NT2/D1 (cell line): ENCODE data around the gene KRTDAP.

Source experiments
- YY1 ChIP-seq: IDR thresholded peaks from 2 replicates; pipeline ENCODE4 v1.6.1; 2011; ENCODE audit not compliant: insufficient read length, insufficient read depth
- ZNF274 ChIP-seq: IDR thresholded peaks from 2 replicates; pipeline ENCODE4 v1.6.1; 2011; ENCODE audit warnings: mild to moderate bottlenecking, low read depth, low read length

DNA sequence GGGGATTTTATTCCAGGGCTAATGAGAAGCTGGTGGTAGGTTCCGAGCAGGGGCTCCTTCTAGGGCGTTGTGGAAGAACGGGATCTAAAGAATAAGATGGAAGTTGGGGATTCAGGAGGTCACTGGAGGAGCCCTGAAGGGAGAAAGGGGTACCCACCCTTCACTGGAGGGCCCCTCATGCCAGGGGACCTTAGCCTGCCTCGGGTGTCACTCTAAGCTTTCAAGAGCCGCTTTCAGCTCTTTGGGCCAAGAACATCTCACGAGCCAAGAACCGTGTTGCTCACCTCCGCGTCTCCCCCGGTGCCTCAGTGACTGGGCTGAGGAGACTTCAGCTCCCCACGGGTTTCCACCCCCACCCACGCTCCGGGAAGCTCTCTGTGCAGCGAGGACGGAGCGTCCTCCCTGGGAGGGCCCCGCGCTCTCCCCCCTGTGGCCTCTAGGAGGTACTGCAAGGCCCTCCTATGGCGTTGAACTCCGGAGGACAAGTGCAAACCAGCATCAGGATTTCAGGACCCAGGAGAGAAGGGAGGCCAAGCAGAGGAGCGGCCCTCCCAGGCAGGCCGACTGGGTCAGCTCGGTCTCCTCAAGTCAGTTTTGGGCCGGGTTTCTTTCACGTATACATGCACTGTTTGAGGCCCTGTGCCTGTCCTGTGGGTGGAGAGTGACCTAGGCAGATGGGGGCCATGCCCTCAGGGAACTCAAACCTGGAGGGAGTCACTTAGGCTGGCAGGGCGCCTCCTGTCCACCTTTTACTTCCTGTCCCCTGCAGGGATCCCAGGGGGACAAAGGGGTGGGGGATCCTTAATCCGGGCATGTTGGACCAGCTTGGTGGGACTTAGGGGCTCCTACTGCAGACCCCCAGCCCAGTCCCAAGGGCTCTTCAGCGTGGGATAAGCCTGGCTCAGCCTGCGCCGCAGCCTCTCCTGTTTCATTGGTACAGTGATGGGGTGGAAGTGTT, 5.1 kb upstream of the KRTDAP start:
- TF ChIP-seq ZNF274 (no peak), YY1 (no peak)
